WTC11 (cell line): ENCODE data around the gene SLC22A4.

Experiments used
- CTCF ChIP-seq: fragments of 200-600 bp; IDR thresholded peaks from 2 replicates; pipeline ENCODE4 v1.8.0; 2022; ENCODE audit warnings: antibody characterized with exemption
- ETV6 ChIP-seq: sonication (generic); formaldehyde crosslinking; IDR thresholded peaks from 2 replicates; pipeline ENCODE4 v1.8.1; 2022; ENCODE audit warnings: mild to moderate bottlenecking, missing genetic modification reagents
- FOXK1 ChIP-seq: sonication (generic); formaldehyde crosslinking; IDR thresholded peaks from 2 replicates; pipeline ENCODE4 v1.8.0; 2022; ENCODE audit warnings: mild to moderate bottlenecking, moderate library complexity, missing genetic modification reagents
- NR2C2 ChIP-seq: sonication (generic); formaldehyde crosslinking; IDR thresholded peaks from 2 replicates; pipeline ENCODE4 v1.8.0; 2022; ENCODE audit warnings: mild to moderate bottlenecking, missing genetic modification reagents
- PRDM15 ChIP-seq: sonication (generic); formaldehyde crosslinking; IDR thresholded peaks from 2 replicates; pipeline ENCODE4 v1.8.0; 2022; ENCODE audit warnings: missing genetic modification reagents
- USF1 ChIP-seq: sonication (generic); formaldehyde crosslinking; IDR thresholded peaks from 2 replicates; pipeline ENCODE4 v1.8.0; 2022; ENCODE audit warnings: mild to moderate bottlenecking, missing genetic modification reagents

GRCh38 chr5:132299917-132300316 lies 5.7 kb downstream of the SLC22A4 start:
- TF ChIP-seq FOXK1 (no peak), PRDM15 (no peak), CTCF (no peak), USF1 (CRISPR knock-in tag) (no peak), ETV6 (CRISPR knock-in tag) (no peak), NR2C2 (CRISPR knock-in tag) (no peak)
